Ovary (tissue), 3 donors: Measurements from ENCODE around the gene COL11A1.

Source experiments
- POLR2A ChIP-seq: fragments of 450-650 bp; IDR thresholded peaks from one replicate; pipeline ENCODE4 v1.6.1; 2017; ENCODE audit warnings: antibody characterized with exemption, mild to moderate bottlenecking, moderate library complexity
- TF ChIP-seq, protein P1 (sequence below), 3 donors: fragments of 450-650 bp in 2 of 3; fragments of 200-600 bp in 1 of 3; IDR thresholded peaks; one replicate each; pipeline versions ENCODE4 v1.5.1 to v1.8.0; 2016 to 2022; ENCODE audit warnings: antibody characterized with exemption in 3 of 3, mild to moderate bottlenecking in 1 of 3
- donor health status: DM: no; HTN: no; CAD: no.

DNA sequence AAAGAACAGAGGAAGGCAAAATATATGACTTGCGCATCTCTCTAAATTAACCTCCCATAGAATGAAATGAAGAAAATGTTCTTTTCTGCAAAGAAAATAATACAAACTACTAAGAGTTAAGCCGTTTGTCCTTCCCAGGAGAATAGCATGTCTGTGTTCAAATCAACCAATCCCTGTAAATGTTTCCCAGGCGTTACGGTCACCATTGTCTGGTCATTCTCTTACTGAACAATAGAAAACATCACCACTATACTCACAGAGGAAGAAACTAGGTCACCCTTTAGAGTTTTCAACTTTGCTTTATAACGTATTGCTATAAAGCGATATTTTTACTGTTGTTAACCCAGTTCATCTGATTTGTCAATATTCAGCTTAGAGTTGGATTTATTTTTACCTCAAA, 34.1 kb downstream of the COL11A1 start:
- TF ChIP-seq POLR2A, result no peak
- TF ChIP-seq, protein P1, sequence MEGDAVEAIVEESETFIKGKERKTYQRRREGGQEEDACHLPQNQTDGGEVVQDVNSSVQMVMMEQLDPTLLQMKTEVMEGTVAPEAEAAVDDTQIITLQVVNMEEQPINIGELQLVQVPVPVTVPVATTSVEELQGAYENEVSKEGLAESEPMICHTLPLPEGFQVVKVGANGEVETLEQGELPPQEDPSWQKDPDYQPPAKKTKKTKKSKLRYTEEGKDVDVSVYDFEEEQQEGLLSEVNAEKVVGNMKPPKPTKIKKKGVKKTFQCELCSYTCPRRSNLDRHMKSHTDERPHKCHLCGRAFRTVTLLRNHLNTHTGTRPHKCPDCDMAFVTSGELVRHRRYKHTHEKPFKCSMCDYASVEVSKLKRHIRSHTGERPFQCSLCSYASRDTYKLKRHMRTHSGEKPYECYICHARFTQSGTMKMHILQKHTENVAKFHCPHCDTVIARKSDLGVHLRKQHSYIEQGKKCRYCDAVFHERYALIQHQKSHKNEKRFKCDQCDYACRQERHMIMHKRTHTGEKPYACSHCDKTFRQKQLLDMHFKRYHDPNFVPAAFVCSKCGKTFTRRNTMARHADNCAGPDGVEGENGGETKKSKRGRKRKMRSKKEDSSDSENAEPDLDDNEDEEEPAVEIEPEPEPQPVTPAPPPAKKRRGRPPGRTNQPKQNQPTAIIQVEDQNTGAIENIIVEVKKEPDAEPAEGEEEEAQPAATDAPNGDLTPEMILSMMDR (IDR thresholded peaks at IDR 0.05), result no peak
